ENCODE results near the gene GEMIN4. TPM values are rescaled to one million over a fixed set of nuclear protein-coding genes. Genes with fewer than 3 reads are reported as not detected.
"Not testable (repeated sequence)": the region's sequence is repeated elsewhere in the genome, so short reads cannot be mapped to it uniquely, and the experiment has no call there.

Gene GEMIN4
- polyA plus RNA-seq, 1 experiment: 9.3 TPM

GRCh38 chr17:789160-789840, 37.2 kb upstream of the GEMIN4 start:
- ChIA-PET CTCF (interaction anchor here (1.4 kb wide), 1 partner anchor 210 kb away, joined by 6 read pairs; no protein-coding TSS in a partner anchor), POLR2A (no interaction called here)
- no peak overlapping the region for H3K27ac ChIP-seq (ENCODE audit: low read depth, low read length)
- no peak for DNase-seq (ENCODE audit: low read depth, low spot score)
- TF ChIP-seq, protein P1, sequence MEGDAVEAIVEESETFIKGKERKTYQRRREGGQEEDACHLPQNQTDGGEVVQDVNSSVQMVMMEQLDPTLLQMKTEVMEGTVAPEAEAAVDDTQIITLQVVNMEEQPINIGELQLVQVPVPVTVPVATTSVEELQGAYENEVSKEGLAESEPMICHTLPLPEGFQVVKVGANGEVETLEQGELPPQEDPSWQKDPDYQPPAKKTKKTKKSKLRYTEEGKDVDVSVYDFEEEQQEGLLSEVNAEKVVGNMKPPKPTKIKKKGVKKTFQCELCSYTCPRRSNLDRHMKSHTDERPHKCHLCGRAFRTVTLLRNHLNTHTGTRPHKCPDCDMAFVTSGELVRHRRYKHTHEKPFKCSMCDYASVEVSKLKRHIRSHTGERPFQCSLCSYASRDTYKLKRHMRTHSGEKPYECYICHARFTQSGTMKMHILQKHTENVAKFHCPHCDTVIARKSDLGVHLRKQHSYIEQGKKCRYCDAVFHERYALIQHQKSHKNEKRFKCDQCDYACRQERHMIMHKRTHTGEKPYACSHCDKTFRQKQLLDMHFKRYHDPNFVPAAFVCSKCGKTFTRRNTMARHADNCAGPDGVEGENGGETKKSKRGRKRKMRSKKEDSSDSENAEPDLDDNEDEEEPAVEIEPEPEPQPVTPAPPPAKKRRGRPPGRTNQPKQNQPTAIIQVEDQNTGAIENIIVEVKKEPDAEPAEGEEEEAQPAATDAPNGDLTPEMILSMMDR (IDR thresholded peaks at IDR 0.05; ENCODE audit: low read depth, low read length): no peak
- no peaks in the 10 kb centered on the region; the same call in 1 of the 2 replicates for H3K9me3 ChIP-seq (ENCODE audit: control insufficient read depth, insufficient read depth, low read length)
- no peaks in the 10 kb centered on the region for H3K27me3 ChIP-seq (ENCODE audit: control insufficient read depth, insufficient read depth, low read length)
- H3K4me3 ChIP-seq (ENCODE audit: low read depth, low read length): no peak overlapping the region

GRCh38 chr17:788551-788950, 36.5 kb upstream of the GEMIN4 start:
- TF ChIP-seq, protein P1 (IDR thresholded peaks at IDR 0.05; ENCODE audit: low read depth, low read length): no peak
- POLR2A ChIA-PET: no interaction called here
- Histone ChIP-seq H3K4me3 (ENCODE audit: low read depth, low read length) (no peak overlapping the region), H3K27me3 (ENCODE audit: control insufficient read depth, insufficient read depth, low read length) (no peaks in the 10 kb centered on the region), H3K9me3 (ENCODE audit: control insufficient read depth, insufficient read depth, low read length) (no peaks in the 10 kb centered on the region; the same call in 1 of the 2 replicates), H3K27ac (ENCODE audit: low read depth, low read length) (no peak overlapping the region)
- CTCF ChIA-PET: interaction anchor here (0.7 to 1.4 kb wide), 2 partner anchors 211 to 267 kb away, joined by 6 to 7 read pairs; no protein-coding TSS in a partner anchor
- no peak for DNase-seq (ENCODE audit: low read depth, low spot score)

DNA sequence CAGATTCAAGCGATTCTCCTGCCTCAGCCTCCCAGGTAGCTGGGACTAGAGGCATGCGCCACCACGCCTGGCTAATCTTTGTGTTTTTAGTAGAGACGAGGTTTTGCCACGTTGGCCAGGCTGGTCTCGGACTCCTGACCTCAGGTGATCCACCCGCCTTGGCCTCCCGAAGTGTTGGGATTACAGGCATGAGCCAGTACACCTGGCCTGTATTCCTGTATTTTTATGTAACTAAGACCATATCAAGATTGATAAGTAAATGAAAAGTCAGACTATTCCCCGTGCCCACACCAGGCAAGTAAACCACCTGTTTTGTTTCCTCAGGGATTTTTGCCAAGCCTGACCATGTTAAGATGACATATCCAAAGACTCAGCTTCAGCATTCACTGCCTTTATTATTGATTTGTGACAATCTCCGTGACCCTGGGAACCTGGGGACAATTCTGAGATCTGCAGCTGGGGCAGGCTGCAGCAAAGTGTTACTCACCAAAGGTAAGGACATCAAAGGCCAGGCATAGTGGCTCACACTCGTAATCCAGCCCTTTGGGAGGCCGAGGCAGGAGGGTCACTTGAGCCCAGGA, 35.7 kb upstream of the GEMIN4 start:
- Histone ChIP-seq H3K27ac (ENCODE audit: low read depth, low read length) (no peak overlapping the region), H3K27me3 (ENCODE audit: control insufficient read depth, insufficient read depth, low read length) (no peaks in the 10 kb centered on the region), H3K4me3 (ENCODE audit: low read depth, low read length) (no peak overlapping the region), H3K9me3 (ENCODE audit: control insufficient read depth, insufficient read depth, low read length) (no peaks in the 10 kb centered on the region; the same call in 1 of the 2 replicates)
- ChIA-PET CTCF (interaction anchor here (0.7 to 3.5 kb wide), 2 partner anchors 193 to 268 kb away, joined by 7 to 9 read pairs; no protein-coding TSS in a partner anchor), POLR2A (interaction anchor here (0.6 kb wide), 2 partner anchors 178 to 201 kb away, joined by 4 to 7 read pairs; no protein-coding TSS in a partner anchor)
- TF ChIP-seq, protein P1 (IDR thresholded peaks at IDR 0.05; ENCODE audit: low read depth, low read length): no peak
- no peak for DNase-seq (ENCODE audit: low read depth, low spot score)

- H3K4me3 ChIP-seq (ENCODE audit: low read depth, low read length); H3K9me3 ChIP-seq (ENCODE audit: control insufficient read depth, insufficient read depth, low read length); POLR2A ChIA-PET; H3K27ac ChIP-seq (ENCODE audit: low read depth, low read length); DNase-seq (ENCODE audit: low read depth, low spot score); H3K27me3 ChIP-seq (ENCODE audit: control insufficient read depth, insufficient read depth, low read length): not testable (repeated sequence)
- CTCF ChIA-PET: interaction anchor here (3.5 kb wide), 1 partner anchor 195 kb away, joined by 9 read pairs; no protein-coding TSS in a partner anchor
These were observed 33.8 kb upstream of the GEMIN4 start for GRCh38 chr17:785901-786300.

DNA sequence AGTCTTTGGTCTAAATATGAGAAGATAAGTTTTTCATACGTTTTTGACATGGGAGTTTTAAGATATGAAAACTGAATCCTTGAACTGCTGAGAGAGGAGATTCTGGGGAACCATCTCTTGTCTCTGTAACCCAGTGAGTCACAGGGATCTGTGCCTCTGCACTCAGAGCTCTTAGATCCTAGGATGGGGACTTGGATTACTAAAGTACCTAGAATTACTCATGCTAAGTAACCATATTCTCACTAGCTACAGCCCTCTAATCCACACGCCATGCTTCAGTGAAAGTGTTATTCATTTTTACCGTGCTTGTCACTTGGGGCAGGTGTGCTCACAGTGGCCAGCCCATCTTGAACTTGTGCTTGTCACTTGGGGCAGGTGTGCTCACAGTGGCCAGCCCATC, 32.1 kb upstream of the GEMIN4 start:
- TF ChIP-seq, protein P1 (IDR thresholded peaks at IDR 0.05; ENCODE audit: low read depth, low read length): no peak
- H3K9me3 ChIP-seq (ENCODE audit: control insufficient read depth, insufficient read depth, low read length): no peaks in the 10 kb centered on the region; the same call in 1 of the 2 replicates
- no peak for DNase-seq (ENCODE audit: low read depth, low spot score)
- ChIA-PET POLR2A (no interaction called here), CTCF (interaction anchor here (3.5 kb wide), 1 partner anchor 197 kb away, joined by 9 read pairs; no protein-coding TSS in a partner anchor)
- no peak overlapping the region for H3K27ac ChIP-seq (ENCODE audit: low read depth, low read length)
- H3K4me3 ChIP-seq (ENCODE audit: low read depth, low read length): no peak overlapping the region
- no peaks in the 10 kb centered on the region for H3K27me3 ChIP-seq (ENCODE audit: control insufficient read depth, insufficient read depth, low read length)

Data from AG04450 (cell line).